ENCODE measurements around the gene SIGLECL1.

SIGLECL1 gene

GRCh38 chr19:51272183-51272810 is 21.4 kb downstream of the SIGLECL1 start:
- TF ChIP-seq TAF1 (IDR thresholded peaks at IDR 0.05; ENCODE audit: borderline replicate concordance, insufficient read depth, low read length): no peak
- no peak for TF ChIP-seq FOXP2 (optimal IDR thresholded peaks at IDR 0.05; ENCODE audit: borderline replicate concordance, extremely low read depth, extremely low read length, insufficient read depth)
- no peak for TF ChIP-seq POLR2AphosphoS5 (IDR thresholded peaks at IDR 0.05; ENCODE audit: low read depth, low read length)
- TF ChIP-seq, protein P1, sequence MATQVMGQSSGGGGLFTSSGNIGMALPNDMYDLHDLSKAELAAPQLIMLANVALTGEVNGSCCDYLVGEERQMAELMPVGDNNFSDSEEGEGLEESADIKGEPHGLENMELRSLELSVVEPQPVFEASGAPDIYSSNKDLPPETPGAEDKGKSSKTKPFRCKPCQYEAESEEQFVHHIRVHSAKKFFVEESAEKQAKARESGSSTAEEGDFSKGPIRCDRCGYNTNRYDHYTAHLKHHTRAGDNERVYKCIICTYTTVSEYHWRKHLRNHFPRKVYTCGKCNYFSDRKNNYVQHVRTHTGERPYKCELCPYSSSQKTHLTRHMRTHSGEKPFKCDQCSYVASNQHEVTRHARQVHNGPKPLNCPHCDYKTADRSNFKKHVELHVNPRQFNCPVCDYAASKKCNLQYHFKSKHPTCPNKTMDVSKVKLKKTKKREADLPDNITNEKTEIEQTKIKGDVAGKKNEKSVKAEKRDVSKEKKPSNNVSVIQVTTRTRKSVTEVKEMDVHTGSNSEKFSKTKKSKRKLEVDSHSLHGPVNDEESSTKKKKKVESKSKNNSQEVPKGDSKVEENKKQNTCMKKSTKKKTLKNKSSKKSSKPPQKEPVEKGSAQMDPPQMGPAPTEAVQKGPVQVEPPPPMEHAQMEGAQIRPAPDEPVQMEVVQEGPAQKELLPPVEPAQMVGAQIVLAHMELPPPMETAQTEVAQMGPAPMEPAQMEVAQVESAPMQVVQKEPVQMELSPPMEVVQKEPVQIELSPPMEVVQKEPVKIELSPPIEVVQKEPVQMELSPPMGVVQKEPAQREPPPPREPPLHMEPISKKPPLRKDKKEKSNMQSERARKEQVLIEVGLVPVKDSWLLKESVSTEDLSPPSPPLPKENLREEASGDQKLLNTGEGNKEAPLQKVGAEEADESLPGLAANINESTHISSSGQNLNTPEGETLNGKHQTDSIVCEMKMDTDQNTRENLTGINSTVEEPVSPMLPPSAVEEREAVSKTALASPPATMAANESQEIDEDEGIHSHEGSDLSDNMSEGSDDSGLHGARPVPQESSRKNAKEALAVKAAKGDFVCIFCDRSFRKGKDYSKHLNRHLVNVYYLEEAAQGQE (IDR thresholded peaks at IDR 0.05; ENCODE audit: insufficient read depth in 1 of 2, low read depth in 2 of 2, low read length in 2 of 2): no peak
- no peak for TF ChIP-seq SIN3A (IDR thresholded peaks at IDR 0.05; ENCODE audit: borderline replicate concordance, insufficient read depth, low read length)

GRCh38 chr19:51274049-51274770 is 23.3 kb downstream of the SIGLECL1 start:
- no peak for TF ChIP-seq SIN3A (IDR thresholded peaks at IDR 0.05; ENCODE audit: borderline replicate concordance, insufficient read depth, low read length)
- no peak for TF ChIP-seq TAF1 (IDR thresholded peaks at IDR 0.05; ENCODE audit: borderline replicate concordance, insufficient read depth, low read length)
- TF ChIP-seq FOXP2 (optimal IDR thresholded peaks at IDR 0.05; ENCODE audit: borderline replicate concordance, extremely low read depth, extremely low read length, insufficient read depth): no peak
- TF ChIP-seq POLR2AphosphoS5 (IDR thresholded peaks at IDR 0.05; ENCODE audit: low read depth, low read length): no peak
- TF ChIP-seq, protein P1 (IDR thresholded peaks at IDR 0.05; ENCODE audit: insufficient read depth in 1 of 2, low read depth in 2 of 2, low read length in 2 of 2): no peak

GRCh38 chr19:51277112-51277511 is 26.2 kb downstream of the SIGLECL1 start:
- TF ChIP-seq SIN3A (IDR thresholded peaks at IDR 0.05; ENCODE audit: borderline replicate concordance, insufficient read depth, low read length) (no peak), POLR2AphosphoS5 (IDR thresholded peaks at IDR 0.05; ENCODE audit: low read depth, low read length) (no peak), TAF1 (IDR thresholded peaks at IDR 0.05; ENCODE audit: borderline replicate concordance, insufficient read depth, low read length) (no peak), FOXP2 (optimal IDR thresholded peaks at IDR 0.05; ENCODE audit: borderline replicate concordance, extremely low read depth, extremely low read length, insufficient read depth) (no peak)
- TF ChIP-seq, protein P1 (IDR thresholded peaks at IDR 0.05; ENCODE audit: insufficient read depth in 1 of 2, low read depth in 2 of 2, low read length in 2 of 2): no peak

DNA sequence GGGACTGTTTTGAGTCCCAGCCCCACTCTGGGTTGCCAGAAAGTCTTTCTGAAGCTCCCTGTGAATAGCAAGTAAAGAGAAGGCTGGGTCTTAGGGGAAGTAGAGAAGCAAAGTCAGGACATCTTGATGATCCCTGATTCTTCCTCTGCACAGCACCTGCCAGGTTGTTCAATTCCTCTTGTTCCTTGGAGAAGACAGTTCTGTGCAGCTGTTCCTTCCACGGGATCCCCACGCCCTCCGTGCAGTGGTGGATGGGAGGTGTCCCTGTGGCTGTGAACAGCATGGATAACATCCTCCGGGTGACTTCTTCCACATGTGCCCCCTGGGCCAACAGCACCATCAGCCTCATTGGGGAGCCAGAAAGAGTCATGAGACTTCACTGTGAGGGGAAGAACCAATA is 31.5 kb downstream of the SIGLECL1 start:
- no peak for TF ChIP-seq POLR2AphosphoS5 (IDR thresholded peaks at IDR 0.05; ENCODE audit: low read depth, low read length)
- TF ChIP-seq, protein P1 (IDR thresholded peaks at IDR 0.05; ENCODE audit: insufficient read depth in 1 of 2, low read depth in 2 of 2, low read length in 2 of 2): no peak
